Heart left ventricle (tissue), 16 donors: ENCODE data around the gene USP13. TPM values are rescaled to one million over a fixed set of nuclear protein-coding genes. Genes with fewer than 3 reads are reported as not detected.
A peak's percentile ranks its signal among the peaks of the same experiment; 100 is the strongest.

Source experiments
- ATAC-seq, 4 donors: fragments of 200-7000 bp; cut with Tn5 transposase; one replicate each; pipeline ENCODE4 v1.9.1; 2020 to 2022; ENCODE audit warnings: moderate library complexity in 4 of 4, mild to moderate bottlenecking in 3 of 4, moderate number of reproducible peaks in 1 of 4
- DNase-seq, 5 donors: peaks; one replicate each; pipeline ENCODE4 v3.0.0-alpha.2; 2020
- H3K27ac ChIP-seq, 12 donors: fragments of 200-600 bp; sonication (generic) in 4 of 12; one replicate each; pipeline versions ENCODE4 v1.5.0 to v1.8.0; 2016 to 2022; ENCODE audit warnings: mild to moderate bottlenecking in 2 of 12
- H3K27me3 ChIP-seq, 9 donors: fragments of 200-600 bp; sonication (generic) in 2 of 9; one replicate each; pipeline versions ENCODE4 v1.5.1 to v1.8.0; 2016 to 2022; ENCODE audit warnings: mild to moderate bottlenecking in 3 of 9
- H3K36me3 ChIP-seq, 9 donors: fragments of 200-600 bp; sonication (generic) in 2 of 9; one replicate each; pipeline versions ENCODE4 v1.5.0 to v1.8.0; 2018 to 2022; ENCODE audit warnings: mild to moderate bottlenecking in 2 of 9
- H3K4me1 ChIP-seq, 12 donors: fragments of 200-600 bp; sonication (generic) in 4 of 12; one replicate each; pipeline versions ENCODE4 v1.5.0 to v1.8.0; 2016 to 2022; ENCODE audit warnings: mild to moderate bottlenecking in 3 of 12
- H3K4me3 ChIP-seq, 12 donors: fragments of 200-600 bp; sonication (generic) in 4 of 12; one replicate each; pipeline versions ENCODE4 v1.5.0 to v1.8.0; 2017 to 2022; ENCODE audit warnings: mild to moderate bottlenecking in 9 of 12, moderate library complexity in 4 of 12
- H3K9me3 ChIP-seq, 12 donors: fragments of 200-600 bp; sonication (generic) in 4 of 12; one replicate each; pipeline versions ENCODE4 v1.5.0 to v1.8.0; 2016 to 2022; ENCODE audit warnings: mild to moderate bottlenecking in 1 of 12
- POLR2A ChIP-seq, 2 donors: fragments of 450-650 bp; IDR thresholded peaks; one replicate each; pipeline ENCODE4 v1.6.1; 2017; ENCODE audit warnings: antibody characterized with exemption in 2 of 2, mild to moderate bottlenecking in 2 of 2, moderate library complexity in 2 of 2
- WGBS, 4 donors: extraction: QIAGEN DNeasy Blood & Tissue Kit in 2 of 4; methylation state at CpG; one replicate each; pipeline versions ENCODE4 v1.1.5 to v1.1.7; 2013 to 2018; 5-methylcytosine and 5-hydroxymethylcytosine counted together
- intact Hi-C, 10 donors: fragments of 100-400 bp; cut with DNase I; formaldehyde crosslinking; loops; one replicate each; pipeline versions ENCODE4 v1.11.1 to v1.14.2; 2022
- polyA plus RNA-seq, 2 donors: library from polyadenylated mRNA; stranded (reverse); fragments of 200-250 nt; gene quantifications; one replicate each; pipeline ENCODE4 v1.2.3, GENCODE V29; 2013
- total RNA-seq, 9 donors: library from RNA; depleted of rRNA in 2 of 9; stranded (reverse); fragments of >200 nt in 2 of 9; fragmentation: NEBNext Ultra II Directional in 3 of 9; extraction: Animal tissue kit (Norgen Biotek cat#: 25700) in 3 of 9; gene quantifications; one replicate each; pipeline versions ENCODE4 v1.1.0 to v1.2.4, GENCODE V29; 2016 to 2023
- TF ChIP-seq, protein P1 (sequence below), 12 donors: fragments of 200-600 bp; sonication (generic) in 4 of 12; IDR thresholded peaks; one replicate each; pipeline versions ENCODE4 v1.5.0 to v1.8.0; 2018 to 2022; ENCODE audit warnings: antibody characterized with exemption in 12 of 12, mild to moderate bottlenecking in 5 of 12
- donor health status: ischemic (EF 13 %, LVEDD 7.1; RV severe dilation, severe dysfunction).
- donor health status: healthy with polysubstance abuse.
- donor health status: DM: no; HTN: yes; CAD: no.
- donor health status: DM: no; HTN: no; CAD: no.
- donor health status: ischemic (EF 25% LVEDD 6.9; RV normal size, moderate dysfunction).
- donor health status: ischemic (EF 25% LVEDD 5.7; RV mildly dilated, moderate dysfunction).
- donor health status: healthy.
- donor health status: DM: yes; HTN: yes; CAD: no.
- donor health status: ischemic (EF 35%, LVEDD 5.7; RV mildly dilated, moderate dysfunction).
- donor health status: nonischemic (EF 11% LVEDD 7.7; RV severe dilation, severe dysfunction).
- donor health status: DM: yes; HTN: yes; CAD: no.
- donor health status: PGD.
- donor health status: ischemic (EF 29% LVEDD 5.4; RV normal size, mild dysfunction).
- donor health status: nonischemic (EF 23%, LVEDD 6.1; RV moderate dilation, normal function).

The USP13 gene
- total and polyA plus RNA-seq, 11 donors = 29.2 to 287 (median 137) TPM

DNA sequence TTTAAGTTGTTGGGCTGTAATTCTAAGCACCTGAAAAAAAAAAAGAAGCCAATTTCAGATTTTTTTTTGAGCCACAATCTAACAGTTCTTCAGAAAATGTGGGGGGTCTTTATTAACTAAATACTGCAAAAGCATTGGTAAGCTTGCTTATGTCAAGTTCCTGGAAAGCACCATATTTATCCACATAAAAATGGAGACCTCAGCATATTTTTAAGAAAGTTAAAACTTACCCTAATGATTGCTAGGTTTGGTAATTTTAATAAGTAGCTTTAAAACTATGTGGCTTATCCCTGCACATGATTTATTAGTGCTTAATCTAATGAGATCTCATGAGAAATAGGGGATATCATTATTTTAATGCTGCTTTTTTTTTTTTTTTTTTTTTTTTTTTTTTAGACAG lies 156.8 kb downstream of the USP13 start:
- Histone ChIP-seq H3K4me1 (peaks cover 0 to 7% (median 0%) of the 10 kb centered on the region in 12 donors), H3K36me3 (no peaks in the 10 kb centered on the region), H3K9me3 (no peaks in the 10 kb centered on the region), H3K27me3 (no peaks in the 10 kb centered on the region), H3K4me3 (no peak overlapping the region), H3K27ac (no peak overlapping the region)
- TF ChIP-seq, protein P1, sequence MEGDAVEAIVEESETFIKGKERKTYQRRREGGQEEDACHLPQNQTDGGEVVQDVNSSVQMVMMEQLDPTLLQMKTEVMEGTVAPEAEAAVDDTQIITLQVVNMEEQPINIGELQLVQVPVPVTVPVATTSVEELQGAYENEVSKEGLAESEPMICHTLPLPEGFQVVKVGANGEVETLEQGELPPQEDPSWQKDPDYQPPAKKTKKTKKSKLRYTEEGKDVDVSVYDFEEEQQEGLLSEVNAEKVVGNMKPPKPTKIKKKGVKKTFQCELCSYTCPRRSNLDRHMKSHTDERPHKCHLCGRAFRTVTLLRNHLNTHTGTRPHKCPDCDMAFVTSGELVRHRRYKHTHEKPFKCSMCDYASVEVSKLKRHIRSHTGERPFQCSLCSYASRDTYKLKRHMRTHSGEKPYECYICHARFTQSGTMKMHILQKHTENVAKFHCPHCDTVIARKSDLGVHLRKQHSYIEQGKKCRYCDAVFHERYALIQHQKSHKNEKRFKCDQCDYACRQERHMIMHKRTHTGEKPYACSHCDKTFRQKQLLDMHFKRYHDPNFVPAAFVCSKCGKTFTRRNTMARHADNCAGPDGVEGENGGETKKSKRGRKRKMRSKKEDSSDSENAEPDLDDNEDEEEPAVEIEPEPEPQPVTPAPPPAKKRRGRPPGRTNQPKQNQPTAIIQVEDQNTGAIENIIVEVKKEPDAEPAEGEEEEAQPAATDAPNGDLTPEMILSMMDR (IDR thresholded peaks at IDR 0.05) = no peak
- TF ChIP-seq POLR2A (IDR thresholded peaks at IDR 0.05) = no peak
- ATAC-seq (no peak), DNase-seq (no peak)
- intact Hi-C loops = loop anchor here in 4 of 10 donors (5.0 to 10.0 kb wide), 2 partner anchors 783 to 795 kb away; partner anchors contain the start of gene TTC14 (in 3 of the 4)

GRCh38 chr3:179811321-179812095 lies 158.7 kb downstream of the USP13 start:
- no peak overlapping the region for H3K4me3 ChIP-seq
- DNase-seq (peak in 1 of 5 donors; percentile 15), ATAC-seq (peak in 3 of 4 donors; percentile 62 to 87 (median 77))
- no peak overlapping the region for H3K27ac ChIP-seq
- no peaks in the 10 kb centered on the region for H3K9me3 ChIP-seq
- TF ChIP-seq, protein P1 (IDR thresholded peaks at IDR 0.05) = peak; percentile 30 to 74 (median 55)
- TF ChIP-seq POLR2A (IDR thresholded peaks at IDR 0.05) = no peak
- H3K4me1 ChIP-seq = peaks cover 0 to 7% (median 0%) of the 10 kb centered on the region in 12 donors
- intact Hi-C loops = loop anchor here in 4 of 10 donors (5.0 to 10.0 kb wide), 2 partner anchors 781 to 793 kb away; partner anchors contain the start of gene TTC14 (in 3 of the 4)
- WGBS, 4 donors = 19 to 21% (median 20%) methylated on average over 9 of the region's 9 CpGs
- no peaks in the 10 kb centered on the region for H3K36me3 ChIP-seq
- no peaks in the 10 kb centered on the region for H3K27me3 ChIP-seq

- Histone ChIP-seq H3K27me3 (no peaks in the 10 kb centered on the region), H3K4me3 (no peak overlapping the region), H3K9me3 (no peaks in the 10 kb centered on the region), H3K36me3 (no peaks in the 10 kb centered on the region), H3K4me1 (peaks cover 0 to 7% (median 0%) of the 10 kb centered on the region in 12 donors), H3K27ac (no peak overlapping the region)
- DNase-seq = no peak
- 70 to 76% (median 72%) methylated on average over 3 of the region's 3 CpGs for WGBS, 4 donors
- no peak for TF ChIP-seq POLR2A (IDR thresholded peaks at IDR 0.05)
- TF ChIP-seq, protein P1 (IDR thresholded peaks at IDR 0.05) = no peak
- no peak for ATAC-seq
- intact Hi-C loops = loop anchor here in 4 of 10 donors (5.0 to 10.0 kb wide), 2 partner anchors 780 to 793 kb away; partner anchors contain the start of gene TTC14 (in 3 of the 4)
These were observed 159.2 kb downstream of the USP13 start for GRCh38 chr3:179812096-179812382.

DNA sequence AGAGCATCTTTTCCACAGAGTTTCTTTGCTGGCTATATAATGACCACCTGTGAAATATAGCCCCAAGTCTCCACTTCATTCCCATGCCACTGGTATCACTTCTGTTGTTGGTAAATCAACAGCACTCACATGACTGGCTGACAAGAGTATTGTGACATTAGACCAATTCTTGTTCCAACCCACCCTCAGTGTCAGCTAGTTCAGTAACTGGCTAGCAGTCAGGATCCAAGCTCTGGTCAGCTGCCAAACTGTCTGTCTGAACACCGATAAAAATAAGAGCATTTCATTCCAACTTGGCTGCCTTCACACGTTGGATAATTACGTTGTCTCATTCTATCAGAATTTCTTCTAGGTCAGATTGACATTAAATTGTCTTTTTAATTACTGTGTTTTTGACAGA lies 166.5 kb downstream of the USP13 start:
- peaks cover 0 to 22% (median 0%) of the 10 kb centered on the region in 12 donors for H3K4me1 ChIP-seq
- intact Hi-C loops = loop anchor here in 3 of 10 donors (10.0 kb wide), 1 partner anchor 785 kb away; the partner anchor contains the start of gene TTC14 (in 3 of the 3)
- WGBS, 4 donors = 17 to 40% (median 22%) methylated on average over 3 of the region's 3 CpGs
- no peaks in the 10 kb centered on the region for H3K9me3 ChIP-seq
- peak in 4 of 5 donors; percentile 48 to 80 (median 65) for DNase-seq
- no peak overlapping the region for H3K27ac ChIP-seq
- TF ChIP-seq, protein P1 (IDR thresholded peaks at IDR 0.05) = no peak
- TF ChIP-seq POLR2A (IDR thresholded peaks at IDR 0.05) = no peak
- no peaks in the 10 kb centered on the region for H3K36me3 ChIP-seq
- no peaks in the 10 kb centered on the region for H3K27me3 ChIP-seq
- H3K4me3 ChIP-seq = no peak overlapping the region
- ATAC-seq = peak; percentile 74 to 94 (median 85)
